Glomerular visceral epithelial cell (primary cell): Measurements from ENCODE around the gene PDPN.
"Not testable (repeated sequence)": the region's sequence is repeated elsewhere in the genome, so short reads cannot be mapped to it uniquely, and the experiment has no call there.

Experiments
- DNase-seq: peaks from one replicate; pipeline ENCODE4 v3.0.0-alpha.2; 2016; ENCODE audit errors: extremely low spot score

The PDPN gene, protein sequence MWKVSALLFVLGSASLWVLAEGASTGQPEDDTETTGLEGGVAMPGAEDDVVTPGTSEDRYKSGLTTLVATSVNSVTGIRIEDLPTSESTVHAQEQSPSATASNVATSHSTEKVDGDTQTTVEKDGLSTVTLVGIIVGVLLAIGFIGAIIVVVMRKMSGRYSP

GRCh38 chr1:13583595-13583965 lies at the start of gene PDPN:
PDPN (plus strand) TSS chr1:13583832; CDS start chr1:13584034, 202 bp downstream.
- DNase-seq = peak; percentile 5

DNA sequence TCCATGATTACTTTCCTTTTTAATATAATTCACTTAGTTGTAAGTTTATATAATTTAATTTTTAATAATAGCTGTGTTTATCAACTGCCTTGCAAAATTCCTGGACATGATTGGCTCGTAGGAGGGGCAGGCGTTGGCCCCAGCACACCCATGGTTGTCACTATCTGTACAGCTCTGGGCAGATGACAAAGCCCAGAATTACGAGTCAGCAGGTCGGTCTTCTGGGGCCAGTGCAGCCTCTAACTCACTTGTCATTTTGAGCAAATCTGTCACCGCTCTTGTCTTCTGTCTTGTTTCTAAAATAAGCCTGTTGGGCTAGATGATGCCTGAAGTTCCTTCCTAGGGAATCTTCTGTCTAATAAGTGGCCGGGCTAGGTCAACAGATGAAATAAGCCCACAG lies 48.4 kb upstream of the PDPN start:
- DNase-seq = no peak

DNA sequence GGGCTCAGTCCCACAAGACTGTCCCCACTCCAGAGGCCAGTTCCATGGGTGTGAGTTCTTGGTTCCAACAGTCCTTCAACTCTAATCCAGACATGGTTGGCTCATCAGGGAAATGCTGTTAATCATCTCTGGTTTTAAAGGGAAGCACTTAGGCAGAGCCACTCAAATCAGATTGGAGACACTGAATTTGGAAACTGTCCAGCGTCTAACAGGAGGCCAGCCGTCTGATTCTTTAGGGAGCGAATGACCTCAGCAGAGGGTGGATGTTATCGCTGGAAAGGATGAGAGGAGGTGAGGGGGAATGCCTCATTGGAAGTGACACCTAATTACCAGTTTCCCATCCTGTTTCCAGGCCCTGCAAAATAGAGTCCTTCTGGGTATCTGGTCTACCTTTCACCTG lies 47.1 kb upstream of the PDPN start:
- no peak for DNase-seq

GRCh38 chr1:13538832-13539231 lies 44.8 kb upstream of the PDPN start:
- no peak for DNase-seq

DNA sequence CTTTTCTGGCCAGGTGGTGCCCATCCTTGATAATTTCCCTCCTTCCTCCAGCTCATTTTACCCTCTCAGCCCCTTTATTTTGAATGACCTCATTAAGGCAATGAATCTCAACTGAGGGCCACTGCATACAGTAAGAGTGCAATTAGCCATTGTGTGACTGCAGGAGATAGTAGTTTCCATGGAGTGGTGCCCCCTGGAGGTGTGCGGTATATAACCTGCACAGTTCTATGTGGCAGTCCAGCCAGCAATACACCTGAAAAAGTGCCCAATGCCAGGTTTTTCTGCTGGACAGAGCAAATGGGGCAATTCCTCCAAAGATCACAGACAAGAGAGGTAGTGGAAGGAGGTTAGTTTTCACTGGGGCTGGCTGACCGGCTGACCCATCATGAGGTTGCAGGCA lies 43.9 kb upstream of the PDPN start:
- DNase-seq = no peak

- DNase-seq = no peak
These were observed 42.8 kb upstream of the PDPN start for GRCh38 chr1:13540866-13541265.

DNA sequence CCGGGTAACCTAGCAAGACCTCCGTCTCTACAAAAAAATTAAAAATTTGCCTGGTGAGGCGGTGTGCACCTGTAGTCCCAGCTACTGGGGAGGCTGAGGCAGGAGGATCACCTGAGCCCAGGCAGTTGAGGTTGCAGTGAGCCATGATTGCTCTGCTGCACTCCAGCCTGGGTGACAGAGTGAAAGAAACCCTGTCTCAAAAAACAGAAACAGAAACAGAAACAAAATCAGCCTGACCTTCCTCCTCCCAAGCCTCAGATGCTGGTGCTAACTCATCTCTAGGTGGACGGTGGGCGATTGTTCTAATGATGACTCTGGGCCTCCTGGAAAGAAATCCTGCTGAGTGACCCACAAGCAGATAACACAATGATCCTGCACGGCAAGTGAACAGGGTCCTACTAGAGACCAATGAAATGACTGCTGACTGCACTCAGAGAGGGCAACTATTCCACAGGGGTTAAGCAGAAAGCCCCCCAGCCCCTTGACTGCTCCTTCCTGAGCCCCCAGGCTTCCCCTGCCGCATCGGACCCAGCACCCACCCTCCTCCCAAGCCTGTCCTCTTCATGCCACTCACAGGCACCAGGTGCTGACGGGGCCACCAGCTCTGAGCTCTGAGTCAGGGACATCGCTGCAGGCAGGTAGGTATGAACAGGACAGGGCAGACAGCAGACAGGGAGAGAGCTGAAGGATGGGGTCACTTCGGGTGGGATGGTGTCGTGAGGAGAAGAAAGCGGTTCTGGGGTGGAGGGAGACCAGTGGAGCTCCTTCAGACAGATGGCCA lies 42.0 kb upstream of the PDPN start:
- no peak for DNase-seq

- DNase-seq = no peak
These were observed 40.0 kb upstream of the PDPN start for GRCh38 chr1:13543451-13544220.

DNA sequence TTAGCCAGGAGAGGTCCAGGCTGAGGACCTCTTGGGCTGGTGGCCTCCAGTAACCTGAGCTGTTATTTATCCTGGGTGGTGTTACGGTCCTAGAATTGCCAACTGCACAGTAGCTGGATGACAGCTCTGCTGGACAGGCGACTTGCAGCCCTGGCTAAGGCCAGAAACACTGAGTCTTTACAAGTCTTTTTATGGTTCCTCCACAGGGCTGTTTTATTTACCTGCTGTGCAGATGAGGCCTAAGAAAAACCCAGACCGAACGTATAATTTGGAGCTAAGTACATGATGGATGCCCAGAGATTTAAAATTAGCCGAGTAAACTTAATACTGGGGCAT lies 39.4 kb upstream of the PDPN start:
- DNase-seq = no peak

- DNase-seq = no peak
These were observed 36.8 kb upstream of the PDPN start for GRCh38 chr1:13546791-13547190.

- no peak for DNase-seq
These were observed 35.4 kb upstream of the PDPN start for GRCh38 chr1:13548281-13548680.

GRCh38 chr1:13549021-13549420 lies 34.6 kb upstream of the PDPN start:
- no peak for DNase-seq

GRCh38 chr1:13549521-13549920 lies 34.1 kb upstream of the PDPN start:
- DNase-seq = no peak

DNA sequence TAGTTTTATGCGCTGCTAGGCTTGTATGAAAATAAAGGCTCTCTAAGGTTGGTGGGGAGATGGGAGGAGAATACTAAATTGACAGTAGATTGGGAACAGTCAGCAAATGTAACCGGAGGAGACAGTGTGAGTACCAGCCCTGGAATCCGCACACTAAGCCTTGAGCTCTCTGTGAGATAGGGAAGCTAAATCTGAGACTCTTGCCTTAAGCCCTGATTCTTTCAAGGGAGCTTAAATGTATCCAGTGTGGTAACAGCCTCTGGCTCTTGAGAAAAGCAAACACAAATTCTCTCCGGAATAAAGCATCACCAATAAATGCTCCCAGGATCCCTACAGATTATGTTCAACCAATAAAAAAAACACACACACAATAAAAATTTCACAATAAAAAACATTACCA lies 33.0 kb upstream of the PDPN start:
- no peak for DNase-seq

GRCh38 chr1:13554798-13555197 lies 28.8 kb upstream of the PDPN start:
- DNase-seq = no peak

DNA sequence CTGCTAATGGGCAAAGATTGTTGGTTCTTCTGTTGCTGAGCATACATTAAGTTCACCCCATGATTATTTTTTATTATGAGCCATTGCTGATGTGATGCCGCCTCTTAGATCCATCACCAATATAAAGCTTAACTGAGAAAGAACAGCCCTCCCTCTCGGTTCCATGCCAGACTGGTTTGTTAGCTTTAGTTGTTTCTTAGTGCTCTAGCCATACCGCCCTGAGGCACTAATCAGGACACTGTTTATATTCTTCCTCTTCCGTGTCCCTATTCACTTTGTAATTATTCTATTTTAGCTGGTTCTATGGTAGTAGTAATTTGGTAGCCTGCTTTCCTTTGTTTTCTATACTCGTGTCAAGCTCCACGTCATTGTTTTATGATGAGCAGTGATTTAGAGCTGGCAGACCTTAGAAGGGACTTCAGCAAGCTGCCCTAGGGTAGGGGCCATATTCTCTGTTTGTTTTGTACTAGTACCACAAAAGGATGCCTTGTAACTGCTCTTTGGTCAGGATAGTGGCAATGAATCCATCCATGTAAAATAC lies 27.3 kb upstream of the PDPN start:
- DNase-seq = no peak

GRCh38 chr1:13560541-13560940 lies 23.1 kb upstream of the PDPN start:
- no peak for DNase-seq

- not testable (repeated sequence) for DNase-seq
These were observed 20.7 kb upstream of the PDPN start for GRCh38 chr1:13562981-13563380.

- DNase-seq = no peak
These were observed 19.6 kb upstream of the PDPN start for GRCh38 chr1:13564073-13564472.

GRCh38 chr1:13570435-13570834 lies 13.2 kb upstream of the PDPN start:
- DNase-seq = not testable (repeated sequence)

GRCh38 chr1:13570924-13571323 lies 12.7 kb upstream of the PDPN start:
- no peak for DNase-seq

DNA sequence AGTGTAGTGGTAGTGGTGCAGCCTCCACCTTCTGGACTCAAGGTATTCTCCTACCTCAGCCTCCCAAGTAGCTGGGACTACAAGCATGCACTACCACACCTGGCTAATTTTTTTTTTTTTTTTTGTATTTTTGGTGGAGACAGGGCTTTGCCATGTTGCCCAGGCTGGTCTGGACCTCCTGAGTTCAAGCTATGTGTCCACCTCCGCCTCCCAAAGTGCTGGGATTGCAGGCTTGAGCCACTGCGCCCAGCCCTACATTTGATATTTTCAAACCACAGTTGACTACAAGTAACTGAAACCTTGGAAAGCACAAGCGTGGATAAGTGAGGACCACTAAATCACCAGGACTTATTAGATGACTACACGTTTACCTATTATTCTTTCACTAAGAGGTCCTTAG lies 10.0 kb upstream of the PDPN start:
- no peak for DNase-seq

GRCh38 chr1:13576926-13577325 lies 6.7 kb upstream of the PDPN start:
- DNase-seq = no peak
